Tongue (tissue), 2 donors: Measurements from ENCODE around the gene ITPK1. TPM values are rescaled to one million over a fixed set of nuclear protein-coding genes. Genes with fewer than 3 reads are reported as not detected.

ENCODE experiments used
- DNase-seq: peaks from one replicate; pipeline ENCODE4 v3.0.0-alpha.2; 2015
- total RNA-seq: library from RNA; depleted of rRNA; stranded (reverse); fragments of >200 nt; gene quantifications from one replicate; pipeline ENCODE4 v1.2.3, GENCODE V29; 2014

The ITPK1 gene
- total RNA-seq, 1 donor from 2014 or later: 15.6 TPM

- no peak for DNase-seq
Measured at GRCh38 chr14:93027810-93028723, 87.7 kb downstream of the ITPK1 start.

GRCh38 chr14:93026339-93026738 lies 89.4 kb downstream of the ITPK1 start:
- DNase-seq: no peak

GRCh38 chr14:93025055-93025454 lies 90.7 kb downstream of the ITPK1 start:
- no peak for DNase-seq

- DNase-seq: no peak
Measured at GRCh38 chr14:93024493-93024892, 91.2 kb downstream of the ITPK1 start.

- DNase-seq: no peak
Measured at GRCh38 chr14:93023802-93024434, 91.8 kb downstream of the ITPK1 start.

GRCh38 chr14:93023039-93023438 lies 92.7 kb downstream of the ITPK1 start:
- DNase-seq: no peak

GRCh38 chr14:93019970-93020369 lies 95.8 kb downstream of the ITPK1 start:
- peak; percentile 39 for DNase-seq

GRCh38 chr14:93019367-93019843 lies 96.3 kb downstream of the ITPK1 start:
- peak; percentile 84 for DNase-seq

- DNase-seq: peak; percentile 49
Measured at GRCh38 chr14:93018366-93018765, 97.4 kb downstream of the ITPK1 start.

GRCh38 chr14:93017898-93018297 lies 97.8 kb downstream of the ITPK1 start:
- DNase-seq: no peak

- DNase-seq: no peak
Measured at GRCh38 chr14:93017301-93017797, 98.4 kb downstream of the ITPK1 start.

GRCh38 chr14:93016275-93016845 lies 99.4 kb downstream of the ITPK1 start:
- no peak for DNase-seq

GRCh38 chr14:93015505-93015904 lies 100.2 kb downstream of the ITPK1 start:
- no peak for DNase-seq

GRCh38 chr14:93015064-93015463 lies 100.7 kb downstream of the ITPK1 start:
- DNase-seq: no peak

- no peak for DNase-seq
Measured at GRCh38 chr14:93014058-93015023, 101.4 kb downstream of the ITPK1 start.

GRCh38 chr14:93012951-93013719 lies 102.6 kb downstream of the ITPK1 start:
- DNase-seq: no peak

GRCh38 chr14:93012506-93012905 lies 103.2 kb downstream of the ITPK1 start:
- no peak for DNase-seq

GRCh38 chr14:93011650-93012325 lies 103.9 kb downstream of the ITPK1 start:
- no peak for DNase-seq

- DNase-seq: no peak
Measured at GRCh38 chr14:93011141-93011529, 104.6 kb downstream of the ITPK1 start.

- DNase-seq: no peak
Measured at GRCh38 chr14:93010522-93011140, 105.1 kb downstream of the ITPK1 start.
